H9 (cell line): ENCODE measurements around the gene PPFIA2. TPM values are rescaled to one million over a fixed set of nuclear protein-coding genes. Genes with fewer than 3 reads are reported as not detected.

ENCODE experiments used
- DNase-seq: peaks from one replicate; pipeline ENCODE4 v3.0.0-alpha.2; 2017
- H2AFZ ChIP-seq: one replicate; pipeline ENCODE4 v1.6.1; 2013; ENCODE audit warnings: mild to moderate bottlenecking, low read length, control low read depth, moderate library complexity
- H2AK5ac ChIP-seq: 2 replicates; pipeline ENCODE4 v1.6.1; 2013; ENCODE audit warnings: low read length, control low read depth, mixed read lengths; ENCODE audit not compliant: insufficient read length
- H2BK120ac ChIP-seq: one replicate; pipeline ENCODE4 v1.6.1; 2013; ENCODE audit warnings: low read depth, mild to moderate bottlenecking, low read length, control low read depth, inconsistent platforms; ENCODE audit not compliant: poor library complexity, severe bottlenecking
- H2BK12ac ChIP-seq: 2 replicates; pipeline ENCODE4 v1.6.1; 2013; ENCODE audit warnings: low read length, control low read depth, mixed read lengths, low read depth; ENCODE audit not compliant: insufficient read length
- H2BK15ac ChIP-seq: 2 replicates; pipeline ENCODE4 v1.6.1; 2013; ENCODE audit warnings: low read depth, low read length, control low read depth
- H2BK20ac ChIP-seq: one replicate; pipeline ENCODE4 v1.6.1; 2013; ENCODE audit warnings: low read depth, mild to moderate bottlenecking, low read length, control low read depth, inconsistent platforms; ENCODE audit not compliant: poor library complexity, severe bottlenecking
- H2BK5ac ChIP-seq: 2 replicates; pipeline ENCODE4 v1.6.1; 2013; ENCODE audit warnings: low read length, control low read depth, mixed read lengths; ENCODE audit not compliant: insufficient read length
- H3K14ac ChIP-seq: 2 replicates; pipeline ENCODE4 v1.6.1; 2013; ENCODE audit warnings: low read length, control low read depth; ENCODE audit not compliant: insufficient read depth
- H3K18ac ChIP-seq: 2 replicates; pipeline ENCODE4 v1.6.1; 2013; ENCODE audit warnings: low read depth, mild to moderate bottlenecking, mixed read lengths, low read length, control low read depth; ENCODE audit not compliant: insufficient read length
- H3K23ac ChIP-seq: 2 replicates; pipeline ENCODE4 v1.6.1; 2013; ENCODE audit warnings: low read length, control low read depth, mixed read lengths, low read depth; ENCODE audit not compliant: insufficient read length
- H3K23me2 ChIP-seq: 2 replicates; pipeline ENCODE4 v1.6.1; 2013; ENCODE audit warnings: low read depth, mild to moderate bottlenecking, mixed read lengths, low read length, control low read depth; ENCODE audit not compliant: insufficient read length, poor library complexity, severe bottlenecking
- H3K27ac ChIP-seq: 2 replicates; pipeline ENCODE4 v1.5.1; 2013; ENCODE audit warnings: low read length, control low read depth, mixed read lengths, low read depth; ENCODE audit not compliant: insufficient read length
- H3K27me3 ChIP-seq: 2 replicates; pipeline ENCODE4 v1.6.1; 2013; ENCODE audit warnings: low read length, control low read depth, inconsistent platforms; ENCODE audit not compliant: insufficient read depth
- H3K4ac ChIP-seq: 2 replicates; pipeline ENCODE4 v1.6.1; 2013; ENCODE audit warnings: low read depth, mild to moderate bottlenecking, control low read depth, inconsistent platforms, low read length, moderate library complexity
- H3K4me1 ChIP-seq: 2 replicates; pipeline ENCODE4 v1.6.1; 2013; ENCODE audit warnings: low read length, control low read depth, inconsistent platforms; ENCODE audit not compliant: insufficient read depth
- H3K4me2 ChIP-seq: 2 replicates; pipeline ENCODE4 v1.6.1; 2013; ENCODE audit warnings: low read length, control low read depth, mixed read lengths; ENCODE audit not compliant: insufficient read length, insufficient read depth
- H3K56ac ChIP-seq: 2 replicates; pipeline ENCODE4 v1.6.1; 2013; ENCODE audit warnings: low read depth, mild to moderate bottlenecking, mixed read lengths, low read length, control low read depth; ENCODE audit not compliant: insufficient read length
- H3K79me1 ChIP-seq: 2 replicates; pipeline ENCODE4 v1.6.1; 2013; ENCODE audit warnings: low read depth, mild to moderate bottlenecking, moderate library complexity, low read length, control low read depth, inconsistent platforms; ENCODE audit not compliant: insufficient read depth, poor library complexity, severe bottlenecking
- H3K79me2 ChIP-seq: 2 replicates; pipeline ENCODE4 v1.6.1; 2013; ENCODE audit warnings: low read length, control low read depth, inconsistent platforms; ENCODE audit not compliant: insufficient read depth
- H3K9ac ChIP-seq: 2 replicates; pipeline ENCODE4 v1.6.1; 2013; ENCODE audit warnings: low read length, control low read depth, mixed read lengths; ENCODE audit not compliant: insufficient read length; ENCODE audit errors: extremely low read depth
- H3K9me3 ChIP-seq: one replicate; pipeline ENCODE4 v1.6.1; 2013; ENCODE audit warnings: low read depth, low read length, inconsistent platforms; ENCODE audit not compliant: control insufficient read depth
- H3T11ph ChIP-seq: one replicate; pipeline ENCODE4 v1.6.1; 2013; ENCODE audit warnings: mild to moderate bottlenecking, low read length, control low read depth, inconsistent platforms
- H4K20me1 ChIP-seq: one replicate; pipeline ENCODE4 v1.6.1; 2013; ENCODE audit not compliant: control insufficient read depth, insufficient read length, insufficient read depth
- H4K5ac ChIP-seq: 2 replicates; pipeline ENCODE4 v1.6.1; 2013; ENCODE audit warnings: low read depth, mild to moderate bottlenecking, mixed read lengths, low read length, control low read depth; ENCODE audit not compliant: insufficient read length
- H4K8ac ChIP-seq: replicated peaks from 2 replicates; pipeline ENCODE4 v1.6.1; 2013; ENCODE audit warnings: low read length, control low read depth, mixed read lengths, low read depth; ENCODE audit not compliant: insufficient read length
- H4K91ac ChIP-seq: 2 replicates; pipeline ENCODE4 v1.6.1; 2013; ENCODE audit warnings: low read depth, mild to moderate bottlenecking, moderate library complexity, mixed read lengths, low read length, control low read depth; ENCODE audit not compliant: insufficient read length
- H3K27ac Mint-ChIP-seq, 3 experiments: 2 replicates in 2 of 3; 3 replicates in 1 of 3; pipeline ENCODE4 v1.8.0; 2020 to 2021; ENCODE audit warnings: mixed read lengths in 3 of 3, mild to moderate bottlenecking in 1 of 3, moderate library complexity in 1 of 3
- H3K27me3 Mint-ChIP-seq: 2 replicates; pipeline ENCODE4 v1.8.0; 2021; ENCODE audit warnings: low read depth, mild to moderate bottlenecking, moderate library complexity, mixed read lengths
- H3K36me3 Mint-ChIP-seq, 3 experiments: 2 replicates in 2 of 3; 3 replicates in 1 of 3; pipeline ENCODE4 v1.8.0; 2020 to 2021; ENCODE audit warnings: low read depth in 3 of 3, mixed read lengths in 3 of 3; ENCODE audit not compliant: insufficient read depth in 1 of 3
- H3K4me1 Mint-ChIP-seq, 2 experiments: 2 replicates each; pipeline ENCODE4 v1.8.0; 2020; ENCODE audit warnings: mixed read lengths in 2 of 2
- H3K4me3 Mint-ChIP-seq, 2 experiments: 2 replicates in 1 of 2; 3 replicates in 1 of 2; pipeline ENCODE4 v1.8.0; 2020 to 2021; ENCODE audit warnings: mild to moderate bottlenecking in 2 of 2, mixed read lengths in 2 of 2, moderate library complexity in 1 of 2
- H3K9me3 Mint-ChIP-seq, 2 experiments: 2 replicates in 1 of 2; 3 replicates in 1 of 2; pipeline ENCODE4 v1.8.0; 2020; ENCODE audit warnings: mild to moderate bottlenecking in 2 of 2, mixed read lengths in 2 of 2, moderate library complexity in 1 of 2
- WGBS: extraction: QIAGEN DNeasy Blood & Tissue Kit; methylation state at CpG from one replicate; pipeline ENCODE4 v1.1.7; 2013; ENCODE audit warnings: missing lambda C conversion rate, low lambda C conversion rate, mixed read lengths; ENCODE audit not compliant: insufficient read length; ENCODE audit errors: extremely low coverage; 5-methylcytosine and 5-hydroxymethylcytosine counted together
- total RNA-seq: library from RNA; stranded (reverse); gene quantifications from 2 replicates; pipeline ENCODE4 v1.2.1, GENCODE V29; 2021
- TF ChIP-seq, protein P1 (sequence below): fragments of 200-600 bp; sonication (generic); conservative IDR thresholded peaks from 3 replicates; pipeline ENCODE4 v1.8.0; 2021; ENCODE audit warnings: antibody characterized with exemption, mild to moderate bottlenecking

The PPFIA2 gene
- total RNA-seq, 1 experiment from 2014 or later: 1.3 TPM

DNA sequence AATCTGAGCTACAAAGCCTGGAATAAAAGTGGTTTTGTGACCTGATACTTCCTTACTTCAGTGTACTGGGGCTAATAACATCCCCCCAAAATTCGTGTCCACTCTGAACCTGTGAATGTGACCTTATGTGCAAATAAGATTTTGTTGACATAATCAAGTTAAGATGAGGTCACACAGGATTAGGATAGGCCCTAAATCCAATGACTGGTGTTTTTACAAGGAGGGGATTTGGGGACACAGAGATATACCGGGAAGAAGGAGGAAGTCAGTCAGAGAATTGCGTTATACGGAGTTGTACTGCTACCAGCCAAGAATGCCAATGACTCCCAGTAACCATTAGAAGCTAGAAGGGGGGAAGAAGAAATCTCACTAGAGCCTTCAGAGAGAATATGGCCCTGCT, 381.4 kb downstream of the PPFIA2 start:
- Histone ChIP-seq H2BK12ac (no peak overlapping the region), H2BK20ac (no peak overlapping the region), H3K4ac (no peak overlapping the region), H4K20me1 (no peaks in the 10 kb centered on the region), H3K9me3 (no peaks in the 10 kb centered on the region), H2BK120ac (no peak overlapping the region), H3K23me2 (no peaks in the 10 kb centered on the region), H2AK5ac (no peak overlapping the region), H3T11ph (no peak overlapping the region), H2BK5ac (no peak overlapping the region), H3K4me2 (no peak overlapping the region), H3K27me3 (no peaks in the 10 kb centered on the region), H2AFZ (no peak overlapping the region), H2BK15ac (no peak overlapping the region), H3K14ac (no peak overlapping the region), H4K91ac (no peak overlapping the region), H3K18ac (no peak overlapping the region), H3K79me2 (no peaks in the 10 kb centered on the region), H3K23ac (no peak overlapping the region), H3K9ac (no peak overlapping the region), H3K4me1 (no peaks in the 10 kb centered on the region), H3K79me1 (no peaks in the 10 kb centered on the region), H4K5ac (no peak overlapping the region), H4K8ac (no peak overlapping the region), H3K27ac (no peak overlapping the region), H3K56ac (no peak overlapping the region)
- DNase-seq: no peak
- no peaks in the 10 kb centered on the region for H3K36me3 Mint-ChIP-seq
- no peaks in the 10 kb centered on the region for H3K27me3 Mint-ChIP-seq
- no peaks in the 10 kb centered on the region for H3K4me1 Mint-ChIP-seq
- no peak overlapping the region for H3K4me3 Mint-ChIP-seq
- TF ChIP-seq, protein P1, sequence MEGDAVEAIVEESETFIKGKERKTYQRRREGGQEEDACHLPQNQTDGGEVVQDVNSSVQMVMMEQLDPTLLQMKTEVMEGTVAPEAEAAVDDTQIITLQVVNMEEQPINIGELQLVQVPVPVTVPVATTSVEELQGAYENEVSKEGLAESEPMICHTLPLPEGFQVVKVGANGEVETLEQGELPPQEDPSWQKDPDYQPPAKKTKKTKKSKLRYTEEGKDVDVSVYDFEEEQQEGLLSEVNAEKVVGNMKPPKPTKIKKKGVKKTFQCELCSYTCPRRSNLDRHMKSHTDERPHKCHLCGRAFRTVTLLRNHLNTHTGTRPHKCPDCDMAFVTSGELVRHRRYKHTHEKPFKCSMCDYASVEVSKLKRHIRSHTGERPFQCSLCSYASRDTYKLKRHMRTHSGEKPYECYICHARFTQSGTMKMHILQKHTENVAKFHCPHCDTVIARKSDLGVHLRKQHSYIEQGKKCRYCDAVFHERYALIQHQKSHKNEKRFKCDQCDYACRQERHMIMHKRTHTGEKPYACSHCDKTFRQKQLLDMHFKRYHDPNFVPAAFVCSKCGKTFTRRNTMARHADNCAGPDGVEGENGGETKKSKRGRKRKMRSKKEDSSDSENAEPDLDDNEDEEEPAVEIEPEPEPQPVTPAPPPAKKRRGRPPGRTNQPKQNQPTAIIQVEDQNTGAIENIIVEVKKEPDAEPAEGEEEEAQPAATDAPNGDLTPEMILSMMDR: no peak
- WGBS: no CpG with 5 or more reads among the region's 4 CpGs
- no peak overlapping the region for H3K27ac Mint-ChIP-seq
- H3K9me3 Mint-ChIP-seq: no peaks in the 10 kb centered on the region
